Transverse colon (tissue), 4 donors: ENCODE data around the gene COL6A2. TPM values are rescaled to one million over a fixed set of nuclear protein-coding genes. Genes with fewer than 3 reads are reported as not detected.

ENCODE experiments used
- DNase-seq: peaks from one replicate; pipeline ENCODE4 v3.0.0-alpha.2; 2019
- H3K27ac ChIP-seq, 4 donors: fragments of 200-600 bp; sonication (generic); 2 replicates each; pipeline ENCODE4 v1.5.1; 2016 to 2018; ENCODE audit warnings: inconsistent platforms in 4 of 4
- H3K27me3 ChIP-seq: fragments of 200-600 bp; sonication (generic); 2 replicates; pipeline ENCODE4 v1.5.1; 2017; ENCODE audit warnings: inconsistent platforms
- H3K36me3 ChIP-seq, 4 donors: fragments of 200-600 bp; sonication (generic); 2 replicates each; pipeline ENCODE4 v1.5.1; 2017 to 2019; ENCODE audit warnings: inconsistent platforms in 4 of 4
- H3K4me1 ChIP-seq, 4 donors: fragments of 200-600 bp; sonication (generic); 2 replicates each; pipeline ENCODE4 v1.5.1; 2017 to 2020; ENCODE audit warnings: inconsistent platforms in 4 of 4
- H3K4me3 ChIP-seq, 4 donors: fragments of 200-600 bp; sonication (generic); 1 replicate in 1 of 4; 2 replicates in 3 of 4; pipeline versions ENCODE4 v1.5.1 to v1.6.1; 2017 to 2019; ENCODE audit warnings: inconsistent platforms in 4 of 4
- H3K9me3 ChIP-seq, 2 donors: fragments of 200-600 bp; sonication (generic); 2 replicates each; pipeline ENCODE4 v1.5.1; 2017 to 2019; ENCODE audit warnings: inconsistent platforms in 2 of 2
- CTCF ChIP-seq, 5 experiments: fragments of 200-600 bp in 3 of 5; fragments of 450-650 bp in 2 of 5; sonication (generic) in 3 of 5; IDR thresholded peaks; 1 replicate in 2 of 5; 2 replicates in 3 of 5; pipeline ENCODE4 v1.5.1; 2016 to 2017; ENCODE audit warnings: antibody characterized with exemption in 5 of 5, inconsistent platforms in 3 of 5, mild to moderate bottlenecking in 2 of 5, moderate library complexity in 1 of 5
- EP300 ChIP-seq: sonication (generic); formaldehyde crosslinking; IDR thresholded peaks from one replicate; pipeline ENCODE4 v1.6.1; 2017; ENCODE audit warnings: antibody characterized with exemption, low read depth
- POLR2A ChIP-seq: fragments of 450-650 bp; IDR thresholded peaks from one replicate; pipeline ENCODE4 v1.6.1; 2016; ENCODE audit warnings: antibody characterized with exemption, mild to moderate bottlenecking, moderate library complexity
- POLR2AphosphoS5 ChIP-seq, 3 donors: sonication (generic); formaldehyde crosslinking; IDR thresholded peaks; one replicate each; pipeline ENCODE4 v1.6.1; 2016; ENCODE audit warnings: antibody characterized with exemption in 3 of 3
- WGBS, 2 donors: methylation state at CpG; one replicate each; pipeline ENCODE4 v1.1.5; 2018; ENCODE audit warnings: low coverage in 1 of 2; 5-methylcytosine and 5-hydroxymethylcytosine counted together
- in situ Hi-C, 4 donors: fragments of 200-750 bp; cut with MboI; loops; one replicate each; pipeline versions ENCODE4 v1.15.0 to v1.15.1; 2017; ENCODE audit warnings: low sequenced_read_pairs in 3 of 4, low pct_ligation_motif_present in 1 of 4, low pct_unique_long_range_greater_than_20kb in 1 of 4
- intact Hi-C: fragments of 100-400 bp; cut with DNase I; formaldehyde crosslinking; loops from one replicate; pipeline ENCODE4 v1.15.1; 2023; ENCODE audit warnings: low total_unique reads
- total RNA-seq, 4 donors: library from RNA; depleted of rRNA; stranded (reverse); fragments of >200 nt; gene quantifications; one replicate each; pipeline ENCODE4 v1.1.0, GENCODE V29; 2016

Gene COL6A2
- total RNA-seq, 4 donors from 2014 or later = 172 to 550 (median 346) TPM

- H3K27me3 ChIP-seq = no peaks in the 10 kb centered on the region
- 62% methylated on average over 19 of the region's 20 CpGs; no CpG with 5 or more reads in 1 of the 2 donors for WGBS, 2 donors
- H3K4me1 ChIP-seq = peaks cover 13 to 27% (median 18%) of the 10 kb centered on the region in 4 donors
- peaks cover 0 to 21% (median 2%) of the 10 kb centered on the region in 4 donors for H3K36me3 ChIP-seq
- in situ Hi-C loops = loop anchor here in 1 of 4 donors (25.0 kb wide), 1 partner anchor 148 kb away; no protein-coding TSS in a partner anchor
- peaks cover 0 to 7% of the 10 kb centered on the region in 2 donors for H3K9me3 ChIP-seq
- intact Hi-C loops = loop anchor here (5.0 kb wide), 1 partner anchor 138 kb away; no protein-coding TSS in a partner anchor
- H3K27ac ChIP-seq = peak overlapping the region in 3 of 4 donors; percentile 52 to 69 (median 69)
- DNase-seq = peak; percentile 26
- TF ChIP-seq POLR2A (no peak), EP300 (no peak), CTCF (IDR thresholded peaks at IDR 0.05) (no peak), POLR2AphosphoS5 (IDR thresholded peaks at IDR 0.05) (no peak)
- no peak overlapping the region for H3K4me3 ChIP-seq
Measured at GRCh38 chr21:46110499-46111192, 12.7 kb downstream of the COL6A2 start.

GRCh38 chr21:46111193-46111571 is 13.3 kb downstream of the COL6A2 start:
- H3K27me3 ChIP-seq = no peaks in the 10 kb centered on the region
- no peak for DNase-seq
- TF ChIP-seq CTCF (IDR thresholded peaks at IDR 0.05) (no peak), POLR2AphosphoS5 (IDR thresholded peaks at IDR 0.05) (no peak), EP300 (no peak), POLR2A (no peak)
- in situ Hi-C loops = loop anchor here in 1 of 4 donors (25.0 kb wide), 1 partner anchor 149 kb away; no protein-coding TSS in a partner anchor
- intact Hi-C loops = loop anchor here (5.0 kb wide), 1 partner anchor 139 kb away; no protein-coding TSS in a partner anchor
- peak overlapping the region in 2 of 4 donors; percentile 69 for H3K27ac ChIP-seq
- H3K36me3 ChIP-seq = peaks cover 0 to 26% (median 4%) of the 10 kb centered on the region in 4 donors
- H3K9me3 ChIP-seq = peaks cover 0 to 7% of the 10 kb centered on the region in 2 donors
- WGBS, 2 donors = 84% methylated on average over 12 of the region's 12 CpGs; no CpG with 5 or more reads in 1 of the 2 donors
- peaks cover 13 to 27% (median 18%) of the 10 kb centered on the region in 4 donors for H3K4me1 ChIP-seq
- no peak overlapping the region for H3K4me3 ChIP-seq

- in situ Hi-C loops (loop anchor here in 1 of 4 donors (25.0 kb wide), 1 partner anchor 150 kb away; no protein-coding TSS in a partner anchor), intact Hi-C loops (loop anchor here (5.0 kb wide), 1 partner anchor 140 kb away; no protein-coding TSS in a partner anchor)
- Histone ChIP-seq H3K36me3 (peaks cover 0 to 35% (median 6%) of the 10 kb centered on the region in 4 donors), H3K27me3 (no peaks in the 10 kb centered on the region), H3K4me1 (peaks cover 13 to 27% (median 18%) of the 10 kb centered on the region in 4 donors), H3K27ac (no peak overlapping the region), H3K4me3 (no peak overlapping the region), H3K9me3 (peaks cover 0 to 7% of the 10 kb centered on the region in 2 donors)
- TF ChIP-seq EP300 = no peak
- no peak for TF ChIP-seq POLR2A
- no peak for TF ChIP-seq CTCF (IDR thresholded peaks at IDR 0.05)
- TF ChIP-seq POLR2AphosphoS5 (IDR thresholded peaks at IDR 0.05) = no peak
- 92% methylated on average over 64 of the region's 69 CpGs; no CpG with 5 or more reads in 1 of the 2 donors for WGBS, 2 donors
- DNase-seq = peak; percentile 7
Measured at GRCh38 chr21:46111857-46112724, 14.2 kb downstream of the COL6A2 start.
